HL-60 (cell line): ENCODE measurements around the gene PXDN.

Experiments
- SPI1 ChIP-seq: IDR thresholded peaks from 2 replicates; pipeline ENCODE4 v1.6.1; 2012; ENCODE audit warnings: low read depth, mild to moderate bottlenecking, borderline replicate concordance
- TF ChIP-seq, protein P1 (sequence below): IDR thresholded peaks from one replicate; pipeline ENCODE4 v1.5.1; 2011; ENCODE audit warnings: low read length, control low read depth, inconsistent platforms; ENCODE audit not compliant: insufficient read depth

DNA sequence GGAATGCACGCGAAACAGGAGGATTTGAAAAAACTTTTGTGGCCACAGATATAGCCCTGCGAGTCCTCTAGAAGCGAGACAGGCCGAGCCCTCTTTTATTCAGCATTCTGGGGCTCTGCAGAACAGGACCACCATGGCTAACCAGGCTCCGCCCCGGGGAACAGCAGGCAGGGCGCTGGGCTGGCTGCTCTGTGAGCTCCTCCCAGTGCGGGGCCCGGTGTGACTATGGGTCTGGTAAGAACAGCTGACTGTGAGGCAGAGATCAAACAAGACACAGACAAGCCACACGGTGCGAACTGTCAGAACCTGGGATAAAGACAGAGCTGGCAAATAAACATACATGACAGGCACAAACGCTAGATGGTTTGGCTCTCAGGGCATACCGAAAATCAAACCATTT lies 15.5 kb downstream of the PXDN start:
- TF ChIP-seq, protein P1, sequence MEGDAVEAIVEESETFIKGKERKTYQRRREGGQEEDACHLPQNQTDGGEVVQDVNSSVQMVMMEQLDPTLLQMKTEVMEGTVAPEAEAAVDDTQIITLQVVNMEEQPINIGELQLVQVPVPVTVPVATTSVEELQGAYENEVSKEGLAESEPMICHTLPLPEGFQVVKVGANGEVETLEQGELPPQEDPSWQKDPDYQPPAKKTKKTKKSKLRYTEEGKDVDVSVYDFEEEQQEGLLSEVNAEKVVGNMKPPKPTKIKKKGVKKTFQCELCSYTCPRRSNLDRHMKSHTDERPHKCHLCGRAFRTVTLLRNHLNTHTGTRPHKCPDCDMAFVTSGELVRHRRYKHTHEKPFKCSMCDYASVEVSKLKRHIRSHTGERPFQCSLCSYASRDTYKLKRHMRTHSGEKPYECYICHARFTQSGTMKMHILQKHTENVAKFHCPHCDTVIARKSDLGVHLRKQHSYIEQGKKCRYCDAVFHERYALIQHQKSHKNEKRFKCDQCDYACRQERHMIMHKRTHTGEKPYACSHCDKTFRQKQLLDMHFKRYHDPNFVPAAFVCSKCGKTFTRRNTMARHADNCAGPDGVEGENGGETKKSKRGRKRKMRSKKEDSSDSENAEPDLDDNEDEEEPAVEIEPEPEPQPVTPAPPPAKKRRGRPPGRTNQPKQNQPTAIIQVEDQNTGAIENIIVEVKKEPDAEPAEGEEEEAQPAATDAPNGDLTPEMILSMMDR, result no peak
- TF ChIP-seq SPI1, result no peak
